ENCODE data around the gene RUSF1.

DNA sequence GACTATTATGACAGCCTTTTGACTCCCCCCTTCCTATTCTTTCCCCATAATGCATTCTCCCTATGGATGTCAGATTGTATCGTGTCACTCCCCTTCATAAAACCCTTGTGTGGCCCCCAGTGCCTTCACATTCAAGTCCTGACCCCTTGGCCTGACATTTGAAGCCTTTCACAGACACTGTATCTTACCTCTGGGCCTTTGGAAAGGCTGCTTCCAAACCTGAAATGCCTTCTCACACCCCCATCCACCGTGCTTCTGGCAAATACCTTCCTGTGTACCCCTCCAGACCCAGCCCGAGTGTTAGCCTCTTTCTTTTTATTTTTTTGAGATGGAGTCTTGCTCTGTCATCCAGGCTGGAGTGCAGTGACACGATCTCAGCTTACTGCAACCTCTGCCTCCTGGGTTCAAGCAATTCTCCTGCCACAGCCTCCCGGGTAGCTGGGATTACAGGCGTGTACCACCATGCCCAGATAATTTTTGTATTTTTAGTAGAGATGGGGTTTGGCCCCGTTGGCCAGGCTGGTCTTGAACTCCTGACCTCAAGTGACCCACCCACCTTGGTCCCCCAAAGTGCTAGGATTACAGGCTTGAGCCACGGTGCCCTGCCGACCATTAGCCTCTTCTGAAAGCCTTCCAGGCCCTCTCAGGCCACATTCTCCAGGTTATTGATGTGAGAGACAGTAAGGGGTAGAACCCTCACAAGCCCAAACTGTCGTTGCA lies 46.8 kb downstream of the RUSF1 start:
- TF ChIP-seq, protein P1, sequence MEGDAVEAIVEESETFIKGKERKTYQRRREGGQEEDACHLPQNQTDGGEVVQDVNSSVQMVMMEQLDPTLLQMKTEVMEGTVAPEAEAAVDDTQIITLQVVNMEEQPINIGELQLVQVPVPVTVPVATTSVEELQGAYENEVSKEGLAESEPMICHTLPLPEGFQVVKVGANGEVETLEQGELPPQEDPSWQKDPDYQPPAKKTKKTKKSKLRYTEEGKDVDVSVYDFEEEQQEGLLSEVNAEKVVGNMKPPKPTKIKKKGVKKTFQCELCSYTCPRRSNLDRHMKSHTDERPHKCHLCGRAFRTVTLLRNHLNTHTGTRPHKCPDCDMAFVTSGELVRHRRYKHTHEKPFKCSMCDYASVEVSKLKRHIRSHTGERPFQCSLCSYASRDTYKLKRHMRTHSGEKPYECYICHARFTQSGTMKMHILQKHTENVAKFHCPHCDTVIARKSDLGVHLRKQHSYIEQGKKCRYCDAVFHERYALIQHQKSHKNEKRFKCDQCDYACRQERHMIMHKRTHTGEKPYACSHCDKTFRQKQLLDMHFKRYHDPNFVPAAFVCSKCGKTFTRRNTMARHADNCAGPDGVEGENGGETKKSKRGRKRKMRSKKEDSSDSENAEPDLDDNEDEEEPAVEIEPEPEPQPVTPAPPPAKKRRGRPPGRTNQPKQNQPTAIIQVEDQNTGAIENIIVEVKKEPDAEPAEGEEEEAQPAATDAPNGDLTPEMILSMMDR (conservative IDR thresholded peaks at IDR 0.05 in 1 of 2, IDR thresholded peaks at IDR 0.05 in 1 of 2; ENCODE audit: low read depth in 1 of 2, low read length in 2 of 2), result no peak
- no peak for TF ChIP-seq EZH2 (IDR thresholded peaks at IDR 0.05; ENCODE audit: low read length, missing control alignments)
